Left lung (tissue), 10 donors: Measurements from ENCODE around the gene FCN1. TPM values are rescaled to one million over a fixed set of nuclear protein-coding genes. Genes with fewer than 3 reads are reported as not detected.

Experiments used
- ATAC-seq: fragments of 200-7000 bp; cut with Tn5 transposase; one replicate; pipeline ENCODE4 v1.9.1; 2020; ENCODE audit warnings: moderate library complexity
- DNase-seq, 4 donors: peaks; one replicate each; pipeline ENCODE4 v3.0.0-alpha.2; 2013 to 2020
- H3K27ac ChIP-seq, 2 donors: fragments of 200-600 bp; sonication (generic) in 1 of 2; one replicate each; pipeline versions ENCODE4 v1.5.0 to v1.8.0; 2020 to 2021
- H3K27me3 ChIP-seq, 2 donors: fragments of 200-600 bp; sonication (generic) in 1 of 2; one replicate each; pipeline versions ENCODE4 v1.5.0 to v1.8.0; 2020 to 2021
- H3K36me3 ChIP-seq, 2 donors: fragments of 200-600 bp; sonication (generic) in 1 of 2; one replicate each; pipeline versions ENCODE4 v1.5.0 to v1.8.0; 2020 to 2021
- H3K4me1 ChIP-seq, 2 donors: fragments of 200-600 bp; one replicate each; pipeline ENCODE4 v1.8.0; 2021
- H3K4me3 ChIP-seq, 2 donors: fragments of 200-600 bp; sonication (generic) in 1 of 2; one replicate each; pipeline versions ENCODE4 v1.5.0 to v1.8.0; 2020 to 2021; ENCODE audit warnings: mild to moderate bottlenecking in 1 of 2
- H3K9me3 ChIP-seq, 2 donors: fragments of 200-600 bp; sonication (generic) in 1 of 2; one replicate each; pipeline versions ENCODE4 v1.5.0 to v1.8.0; 2020 to 2021
- intact Hi-C, 2 donors: fragments of 100-400 bp; cut with DNase I; formaldehyde crosslinking; loops; one replicate each; pipeline versions ENCODE4 v1.11.2 to v1.14.2; 2022
- polyA plus RNA-seq, 6 donors: library from polyadenylated mRNA; unstranded; fragments of 120-200 nt; gene quantifications; one replicate each; pipeline ENCODE4 v1.2.1, GENCODE V29; 2013; ENCODE audit not compliant: insufficient read length in 6 of 6
- total RNA-seq, 2 donors: library from RNA; stranded (reverse); fragmentation: NEBNext Ultra II Directional; extraction: Animal tissue kit (Norgen Biotek cat#: 25700); gene quantifications; one replicate each; pipeline ENCODE4 v1.2.1, GENCODE V29; 2021
- TF ChIP-seq, protein P1 (sequence below), 2 donors: fragments of 200-600 bp; sonication (generic) in 1 of 2; IDR thresholded peaks; one replicate each; pipeline versions ENCODE4 v1.5.0 to v1.8.0; 2021; ENCODE audit warnings: antibody characterized with exemption in 2 of 2
- donor health status: DM: no; HTN: yes; CAD: no.
- donor health status: DM: no; HTN: no; CAD: no.

Gene FCN1
- total and polyA plus RNA-seq, 8 donors: 3.4 to 72.1 (median 5.7) TPM

DNA sequence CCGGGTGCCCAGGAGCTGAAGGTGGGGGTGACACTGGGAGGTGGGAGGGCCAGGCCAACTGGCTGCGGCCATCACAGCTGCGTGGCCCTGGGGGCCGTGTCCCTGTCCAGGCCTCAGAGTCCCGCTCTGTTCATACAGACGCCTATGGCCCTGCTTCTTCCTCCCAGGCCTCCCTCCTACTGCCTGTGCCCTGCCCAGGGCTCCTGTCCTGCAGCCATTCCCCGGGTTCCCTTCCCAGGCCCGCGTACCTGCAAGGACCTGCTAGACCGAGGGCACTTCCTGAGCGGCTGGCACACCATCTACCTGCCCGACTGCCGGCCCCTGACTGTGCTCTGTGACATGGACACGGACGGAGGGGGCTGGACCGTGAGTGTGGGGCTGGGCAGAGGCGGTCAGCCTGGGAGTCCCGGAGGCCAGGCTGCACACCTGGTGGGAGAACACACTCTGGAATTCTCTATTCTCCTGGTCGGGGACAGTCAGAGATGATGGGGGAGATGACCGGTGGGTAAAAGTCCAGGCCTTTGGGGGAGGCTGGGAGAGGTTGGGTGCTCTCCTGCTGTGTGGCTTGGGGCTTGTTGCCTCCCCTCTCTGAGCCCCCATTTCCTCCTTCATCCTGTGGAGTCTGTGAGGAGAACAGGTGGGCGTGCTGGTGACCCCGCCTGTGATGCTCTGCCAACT, 32.6 kb downstream of the FCN1 start:
- no peaks in the 10 kb centered on the region for H3K4me1 ChIP-seq
- H3K9me3 ChIP-seq: no peaks in the 10 kb centered on the region
- H3K27me3 ChIP-seq: peaks cover 0 to 36% of the 10 kb centered on the region in 2 donors
- no peak for DNase-seq
- no peak overlapping the region for H3K27ac ChIP-seq
- no peaks in the 10 kb centered on the region for H3K36me3 ChIP-seq
- intact Hi-C loops: no loop called here
- H3K4me3 ChIP-seq: no peak overlapping the region
- ATAC-seq: no peak
- TF ChIP-seq, protein P1, sequence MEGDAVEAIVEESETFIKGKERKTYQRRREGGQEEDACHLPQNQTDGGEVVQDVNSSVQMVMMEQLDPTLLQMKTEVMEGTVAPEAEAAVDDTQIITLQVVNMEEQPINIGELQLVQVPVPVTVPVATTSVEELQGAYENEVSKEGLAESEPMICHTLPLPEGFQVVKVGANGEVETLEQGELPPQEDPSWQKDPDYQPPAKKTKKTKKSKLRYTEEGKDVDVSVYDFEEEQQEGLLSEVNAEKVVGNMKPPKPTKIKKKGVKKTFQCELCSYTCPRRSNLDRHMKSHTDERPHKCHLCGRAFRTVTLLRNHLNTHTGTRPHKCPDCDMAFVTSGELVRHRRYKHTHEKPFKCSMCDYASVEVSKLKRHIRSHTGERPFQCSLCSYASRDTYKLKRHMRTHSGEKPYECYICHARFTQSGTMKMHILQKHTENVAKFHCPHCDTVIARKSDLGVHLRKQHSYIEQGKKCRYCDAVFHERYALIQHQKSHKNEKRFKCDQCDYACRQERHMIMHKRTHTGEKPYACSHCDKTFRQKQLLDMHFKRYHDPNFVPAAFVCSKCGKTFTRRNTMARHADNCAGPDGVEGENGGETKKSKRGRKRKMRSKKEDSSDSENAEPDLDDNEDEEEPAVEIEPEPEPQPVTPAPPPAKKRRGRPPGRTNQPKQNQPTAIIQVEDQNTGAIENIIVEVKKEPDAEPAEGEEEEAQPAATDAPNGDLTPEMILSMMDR (IDR thresholded peaks at IDR 0.05): no peak

DNA sequence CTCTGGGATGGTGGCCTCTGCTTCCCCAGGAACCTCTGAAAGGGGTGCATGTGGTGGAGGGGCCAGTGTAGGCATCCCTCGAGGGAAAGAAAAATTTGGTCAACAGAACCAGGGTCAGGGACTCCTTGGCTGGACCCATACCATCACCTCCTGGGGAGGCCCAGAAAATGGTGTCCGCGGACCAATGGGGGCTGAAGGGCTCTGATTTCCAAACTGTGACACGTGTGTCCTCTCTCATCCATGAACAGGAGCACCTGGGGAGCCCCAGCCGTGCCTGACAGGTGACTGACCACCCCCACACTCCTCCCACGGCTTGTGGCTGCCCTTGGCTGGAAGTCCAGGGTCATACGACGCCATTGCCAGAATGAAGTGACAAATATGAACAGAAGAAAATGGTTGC, 33.2 kb downstream of the FCN1 start:
- TF ChIP-seq, protein P1 (IDR thresholded peaks at IDR 0.05): no peak
- intact Hi-C loops: no loop called here
- DNase-seq: no peak

DNA sequence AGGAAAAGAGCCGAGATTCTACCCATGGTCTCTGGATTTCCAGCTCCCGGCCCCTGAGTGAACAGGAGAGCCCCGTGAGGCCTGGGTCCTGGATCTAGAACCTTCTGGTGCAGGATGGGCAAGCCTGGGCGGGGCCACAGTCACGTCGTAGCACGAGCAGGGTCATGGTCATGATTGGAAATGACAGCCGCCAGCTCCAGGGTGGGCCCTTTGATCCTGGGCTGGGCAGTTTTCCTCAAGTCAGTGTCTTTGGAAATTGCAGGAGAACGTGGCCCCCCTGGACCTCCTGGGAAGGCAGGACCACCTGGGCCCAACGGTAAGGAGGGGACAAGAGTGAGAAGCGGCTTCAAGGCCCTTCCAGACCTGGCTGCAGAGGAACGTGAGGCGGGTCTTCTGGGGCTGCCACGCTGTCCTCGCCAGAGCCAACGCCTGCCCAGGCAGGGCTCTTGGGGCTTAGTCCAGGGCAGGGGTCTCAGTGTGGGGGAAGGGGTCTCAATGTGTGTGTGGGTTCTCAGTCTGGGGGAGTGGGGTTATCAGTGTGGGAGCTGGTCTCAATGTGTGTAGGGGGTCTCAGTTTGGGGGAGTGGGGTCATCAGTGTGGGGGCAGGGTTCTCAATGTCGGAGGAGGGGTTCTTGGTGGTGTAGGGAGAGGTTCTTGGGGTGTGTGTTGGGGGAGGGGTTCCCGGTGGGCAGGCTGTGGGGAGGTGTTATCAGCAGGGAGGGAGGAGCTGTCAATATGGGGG, 34.5 kb downstream of the FCN1 start:
- H3K4me3 ChIP-seq: no peak overlapping the region
- H3K9me3 ChIP-seq: no peaks in the 10 kb centered on the region
- TF ChIP-seq, protein P1 (IDR thresholded peaks at IDR 0.05): no peak
- intact Hi-C loops: no loop called here
- no peaks in the 10 kb centered on the region for H3K4me1 ChIP-seq
- no peaks in the 10 kb centered on the region for H3K36me3 ChIP-seq
- no peak overlapping the region for H3K27ac ChIP-seq
- DNase-seq: no peak
- ATAC-seq: no peak
- peaks cover 0 to 35% of the 10 kb centered on the region in 2 donors for H3K27me3 ChIP-seq

More for the DNA sequence above, 33.2 kb downstream of the FCN1 start:
- H3K9me3 ChIP-seq: no peaks in the 10 kb centered on the region
- H3K27ac ChIP-seq: no peak overlapping the region
- peaks cover 0 to 36% of the 10 kb centered on the region in 2 donors for H3K27me3 ChIP-seq
- no peaks in the 10 kb centered on the region for H3K4me1 ChIP-seq
- no peak for ATAC-seq
- no peaks in the 10 kb centered on the region for H3K36me3 ChIP-seq
- no peak overlapping the region for H3K4me3 ChIP-seq

DNA sequence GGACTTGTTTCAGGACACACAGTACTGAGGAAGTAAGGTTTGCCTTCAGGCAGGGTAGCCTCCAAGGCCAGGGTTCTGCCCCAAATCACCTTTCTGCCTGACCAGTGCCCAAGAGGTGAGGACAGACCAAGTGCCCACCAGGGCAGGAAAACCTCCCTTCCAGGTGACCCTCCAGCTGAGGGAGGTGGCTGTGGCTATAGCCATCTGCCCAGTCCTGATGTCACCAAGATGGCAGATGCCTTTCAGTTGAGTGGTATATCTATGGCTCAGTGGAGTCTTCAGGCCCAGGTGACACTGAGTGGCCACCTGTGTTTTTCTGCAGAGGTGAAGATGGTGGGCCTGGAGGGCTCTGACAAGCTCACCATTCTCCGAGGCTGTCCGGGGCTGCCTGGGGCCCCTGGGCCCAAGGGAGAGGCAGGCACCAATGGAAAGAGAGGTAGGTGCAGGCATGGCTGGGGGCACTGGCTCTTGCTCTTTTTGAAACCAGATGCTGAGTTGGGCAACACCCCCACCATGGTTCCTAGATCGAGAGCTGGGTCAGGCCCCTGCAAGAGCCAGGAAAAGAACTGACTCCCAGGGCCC, 35.4 kb downstream of the FCN1 start:
- Histone ChIP-seq H3K36me3 (no peaks in the 10 kb centered on the region), H3K4me3 (no peak overlapping the region), H3K9me3 (no peaks in the 10 kb centered on the region), H3K27me3 (peaks cover 0 to 26% of the 10 kb centered on the region in 2 donors), H3K4me1 (no peaks in the 10 kb centered on the region), H3K27ac (no peak overlapping the region)
- intact Hi-C loops: no loop called here
- TF ChIP-seq, protein P1 (IDR thresholded peaks at IDR 0.05): no peak
- ATAC-seq (no peak), DNase-seq (no peak)

DNA sequence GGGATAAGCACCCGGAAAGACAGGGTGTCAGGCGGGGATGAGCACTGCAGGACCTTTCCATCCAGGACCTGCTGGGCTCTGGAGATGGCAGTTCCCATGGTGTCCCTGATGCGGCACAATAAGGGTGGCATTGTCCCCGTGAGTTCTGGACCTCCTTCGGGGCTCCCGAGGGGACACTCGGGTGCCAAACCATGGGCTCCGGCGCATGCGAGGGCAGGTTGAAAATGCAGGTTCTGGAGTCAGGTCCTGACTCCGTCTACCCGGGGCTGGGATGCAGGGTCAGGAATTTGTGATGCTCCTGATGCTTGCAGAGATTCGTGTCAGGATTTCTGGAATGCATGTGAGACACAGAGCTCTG, 36.4 kb downstream of the FCN1 start:
- intact Hi-C loops: no loop called here

More for the DNA sequence above, 36.4 kb downstream of the FCN1 start:
- TF ChIP-seq, protein P1 (IDR thresholded peaks at IDR 0.05): no peak
- H3K27ac ChIP-seq: no peak overlapping the region
- ATAC-seq (no peak), DNase-seq (no peak)
- no peaks in the 10 kb centered on the region for H3K36me3 ChIP-seq
- peaks cover 0 to 21% of the 10 kb centered on the region in 2 donors for H3K27me3 ChIP-seq
- no peaks in the 10 kb centered on the region for H3K4me1 ChIP-seq
- no peak overlapping the region for H3K4me3 ChIP-seq
- H3K9me3 ChIP-seq: no peaks in the 10 kb centered on the region
